Vagina (tissue), 2 donors: Measurements from ENCODE around the gene OTP. TPM values are rescaled to one million over a fixed set of nuclear protein-coding genes. Genes with fewer than 3 reads are reported as not detected.

Experiments
- DNase-seq, 2 donors: peaks; one replicate each; pipeline ENCODE4 v3.0.0-alpha.2; 2017; ENCODE audit errors: extremely low spot score in 2 of 2
- H3K27ac ChIP-seq: fragments of 200-600 bp; sonication (generic); one replicate; pipeline ENCODE4 v1.5.1; 2019
- H3K27me3 ChIP-seq: fragments of 200-600 bp; sonication (generic); one replicate; pipeline ENCODE4 v1.5.1; 2019
- H3K36me3 ChIP-seq, 2 donors: fragments of 200-600 bp; sonication (generic); one replicate each; pipeline ENCODE4 v1.5.1; 2017 to 2019
- H3K4me1 ChIP-seq: fragments of 200-600 bp; sonication (generic); one replicate; pipeline ENCODE4 v1.5.1; 2019
- H3K4me3 ChIP-seq, 2 donors: fragments of 200-600 bp; sonication (generic); 1 replicate in 1 of 2; 2 replicates in 1 of 2; pipeline ENCODE4 v1.5.1; 2016 to 2019
- H3K9me3 ChIP-seq: fragments of 200-600 bp; sonication (generic); one replicate; pipeline ENCODE4 v1.5.1; 2019
- POLR2A ChIP-seq, 2 donors: fragments of 450-650 bp; IDR thresholded peaks; one replicate each; pipeline ENCODE4 v1.6.1; 2017; ENCODE audit warnings: antibody characterized with exemption in 2 of 2, mild to moderate bottlenecking in 2 of 2, moderate library complexity in 2 of 2
- POLR2AphosphoS5 ChIP-seq, 2 donors: sonication (generic); formaldehyde crosslinking; IDR thresholded peaks; one replicate each; pipeline ENCODE4 v1.9.0; 2017; ENCODE audit warnings: antibody characterized with exemption in 2 of 2, mild to moderate bottlenecking in 2 of 2, low read depth in 1 of 2; ENCODE audit not compliant: insufficient read depth in 1 of 2
- intact Hi-C: fragments of 100-400 bp; cut with DNase I; formaldehyde crosslinking; loops from one replicate; pipeline ENCODE4 v1.15.1; 2023
- total RNA-seq: library from RNA; depleted of rRNA; stranded (reverse); fragments of >200 nt; gene quantifications from one replicate; pipeline ENCODE4 v1.2.3, GENCODE V29; 2016
- TF ChIP-seq, protein P1 (sequence below), 3 experiments: fragments of 450-650 bp in 2 of 3; fragments of 200-600 bp in 1 of 3; sonication (generic) in 1 of 3; IDR thresholded peaks; one replicate each; pipeline ENCODE4 v1.5.1; 2017 to 2019; ENCODE audit warnings: antibody characterized with exemption in 3 of 3, mild to moderate bottlenecking in 2 of 3, moderate library complexity in 2 of 3

Gene OTP
- total RNA-seq, 1 donor from 2014 or later = not detected

DNA sequence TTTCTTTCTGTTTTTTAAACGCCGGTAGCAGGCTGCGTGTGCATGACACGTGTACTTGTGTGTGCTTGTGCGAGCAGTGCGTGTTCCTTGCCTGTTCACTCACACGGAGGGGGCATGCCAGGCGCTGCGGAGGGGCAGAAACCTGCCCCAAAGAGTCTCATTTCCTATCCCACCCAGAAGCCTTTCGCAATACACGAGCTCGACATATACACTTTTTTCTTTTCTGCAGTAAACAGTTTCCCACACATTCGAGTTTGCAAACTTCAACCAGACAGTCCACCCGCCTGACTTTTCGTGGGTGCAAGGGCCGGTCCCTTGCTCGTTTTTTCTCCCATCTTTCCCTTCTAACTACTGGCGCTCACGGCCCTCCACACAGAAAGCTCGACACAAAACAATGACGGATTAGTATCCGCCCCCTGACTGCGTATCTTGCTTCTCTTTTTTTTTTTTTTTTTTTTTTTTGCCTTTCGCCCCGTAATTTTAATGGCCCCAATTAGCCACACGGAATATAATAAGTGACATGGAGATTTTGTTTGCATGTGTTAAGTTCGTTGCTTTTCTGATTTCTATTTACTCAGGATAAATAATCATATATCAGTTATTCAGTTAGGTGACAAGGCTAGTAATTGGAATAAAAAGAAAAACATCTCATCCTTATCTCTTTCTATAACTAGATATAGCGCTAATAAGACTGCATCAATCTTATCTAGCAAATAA is 5.3 kb upstream of the OTP start:
- H3K4me3 ChIP-seq = no peak overlapping the region
- no peak overlapping the region for H3K27ac ChIP-seq
- no peaks in the 10 kb centered on the region for H3K9me3 ChIP-seq
- peaks cover 15% of the 10 kb centered on the region for H3K4me1 ChIP-seq
- H3K36me3 ChIP-seq = no peaks in the 10 kb centered on the region
- TF ChIP-seq POLR2A (IDR thresholded peaks at IDR 0.05) (no peak), POLR2AphosphoS5 (IDR thresholded peaks at IDR 0.05; ENCODE audit: insufficient read depth in 1 of 2, low read depth in 1 of 2) (no peak)
- TF ChIP-seq, protein P1, sequence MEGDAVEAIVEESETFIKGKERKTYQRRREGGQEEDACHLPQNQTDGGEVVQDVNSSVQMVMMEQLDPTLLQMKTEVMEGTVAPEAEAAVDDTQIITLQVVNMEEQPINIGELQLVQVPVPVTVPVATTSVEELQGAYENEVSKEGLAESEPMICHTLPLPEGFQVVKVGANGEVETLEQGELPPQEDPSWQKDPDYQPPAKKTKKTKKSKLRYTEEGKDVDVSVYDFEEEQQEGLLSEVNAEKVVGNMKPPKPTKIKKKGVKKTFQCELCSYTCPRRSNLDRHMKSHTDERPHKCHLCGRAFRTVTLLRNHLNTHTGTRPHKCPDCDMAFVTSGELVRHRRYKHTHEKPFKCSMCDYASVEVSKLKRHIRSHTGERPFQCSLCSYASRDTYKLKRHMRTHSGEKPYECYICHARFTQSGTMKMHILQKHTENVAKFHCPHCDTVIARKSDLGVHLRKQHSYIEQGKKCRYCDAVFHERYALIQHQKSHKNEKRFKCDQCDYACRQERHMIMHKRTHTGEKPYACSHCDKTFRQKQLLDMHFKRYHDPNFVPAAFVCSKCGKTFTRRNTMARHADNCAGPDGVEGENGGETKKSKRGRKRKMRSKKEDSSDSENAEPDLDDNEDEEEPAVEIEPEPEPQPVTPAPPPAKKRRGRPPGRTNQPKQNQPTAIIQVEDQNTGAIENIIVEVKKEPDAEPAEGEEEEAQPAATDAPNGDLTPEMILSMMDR (IDR thresholded peaks at IDR 0.05) = no peak
- peaks cover 24% of the 10 kb centered on the region for H3K27me3 ChIP-seq
- no peak for DNase-seq
- intact Hi-C loops = no loop called here

DNA sequence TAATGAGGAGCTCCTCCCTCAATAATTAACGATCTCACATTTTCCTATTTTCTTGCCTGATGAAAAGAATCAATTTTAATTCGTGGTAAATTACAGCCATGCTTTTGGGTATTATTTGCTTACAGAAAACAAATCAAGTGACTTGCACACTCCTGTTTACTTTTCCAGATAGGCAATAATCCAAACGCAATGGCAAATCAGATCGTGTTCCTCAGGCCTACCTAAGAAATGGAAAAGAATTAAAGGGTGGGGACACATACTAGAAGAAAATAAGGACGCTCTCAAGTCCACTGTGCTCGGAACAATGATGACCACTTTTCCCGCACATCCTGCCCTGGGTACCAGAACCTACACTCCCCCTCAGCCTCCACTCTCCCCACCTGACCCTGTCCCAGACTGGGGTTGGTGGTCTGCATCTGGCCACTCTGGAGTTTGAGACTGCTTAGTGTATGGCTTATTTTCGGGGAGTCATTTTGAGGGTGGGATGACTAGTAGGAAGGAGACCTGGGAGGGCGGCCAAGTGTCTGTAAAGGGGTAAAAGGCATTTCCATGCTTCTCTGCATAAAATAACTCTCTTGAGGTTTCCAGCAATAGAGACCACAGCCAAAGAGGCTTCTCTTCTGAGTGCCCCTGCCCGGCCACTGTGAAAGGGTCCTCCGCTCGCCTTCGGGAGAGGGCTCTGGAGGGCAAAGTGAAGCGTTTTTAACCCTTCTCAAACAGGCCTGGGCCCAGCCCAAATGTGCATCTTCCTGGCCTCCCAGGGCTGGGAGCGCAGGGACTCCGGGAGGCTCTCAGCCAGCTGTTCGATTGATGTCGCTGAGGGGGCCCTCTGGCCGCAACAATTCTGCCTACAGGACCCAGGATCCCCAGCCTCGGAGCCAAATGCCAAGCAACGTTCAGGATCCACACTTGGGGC is 4.5 kb upstream of the OTP start:
- intact Hi-C loops = no loop called here
- no peak for DNase-seq
- peaks cover 29% of the 10 kb centered on the region for H3K27me3 ChIP-seq
- peaks cover 15% of the 10 kb centered on the region for H3K4me1 ChIP-seq
- TF ChIP-seq POLR2AphosphoS5 (IDR thresholded peaks at IDR 0.05; ENCODE audit: insufficient read depth in 1 of 2, low read depth in 1 of 2) (no peak), POLR2A (IDR thresholded peaks at IDR 0.05) (no peak)
- TF ChIP-seq, protein P1 (IDR thresholded peaks at IDR 0.05) = no peak
- no peaks in the 10 kb centered on the region for H3K9me3 ChIP-seq
- H3K4me3 ChIP-seq = no peak overlapping the region
- no peak overlapping the region for H3K27ac ChIP-seq
- H3K36me3 ChIP-seq = no peaks in the 10 kb centered on the region

DNA sequence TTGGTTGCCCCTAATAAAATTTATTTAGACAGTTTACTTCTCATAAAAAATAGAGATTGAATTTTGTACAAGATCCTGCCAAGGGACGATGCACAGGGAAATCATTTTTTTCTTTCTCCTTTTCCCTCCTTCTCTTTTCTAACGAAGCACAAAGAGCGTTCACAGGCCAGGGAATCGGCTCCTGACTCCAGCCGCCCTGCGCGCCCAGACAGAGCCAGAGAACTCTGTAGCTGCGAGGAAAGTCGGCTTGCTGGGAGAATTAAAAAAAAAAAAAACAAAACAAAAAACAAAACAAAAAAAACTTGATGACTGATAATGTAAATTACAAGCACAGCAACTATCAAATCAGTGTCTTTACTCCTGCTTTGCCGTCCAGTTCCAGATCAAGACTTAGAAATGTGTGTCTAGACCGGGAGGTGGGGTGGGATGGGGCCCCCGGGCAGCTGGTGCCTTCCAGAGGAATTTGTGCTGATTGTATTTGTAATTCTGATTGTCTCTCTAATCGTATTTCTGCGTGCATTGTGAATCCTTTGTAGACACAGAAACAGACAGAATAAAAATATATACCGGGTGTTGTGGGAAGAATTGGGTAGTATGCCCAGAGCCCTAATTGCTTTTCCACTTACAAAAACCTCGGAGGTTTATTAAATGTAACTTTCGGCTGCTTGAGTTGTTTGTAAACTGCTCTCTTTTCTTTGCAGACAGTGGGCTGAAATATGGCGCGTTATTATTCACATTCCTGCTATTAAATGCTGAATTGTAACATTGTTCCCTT is 3.6 kb upstream of the OTP start:
- Histone ChIP-seq H3K9me3 (no peaks in the 10 kb centered on the region), H3K36me3 (no peaks in the 10 kb centered on the region), H3K4me1 (peaks cover 22% of the 10 kb centered on the region), H3K27me3 (peaks cover 33% of the 10 kb centered on the region), H3K27ac (no peak overlapping the region), H3K4me3 (no peak overlapping the region)
- intact Hi-C loops = no loop called here
- no peak for TF ChIP-seq POLR2AphosphoS5 (IDR thresholded peaks at IDR 0.05; ENCODE audit: insufficient read depth in 1 of 2, low read depth in 1 of 2)
- no peak for TF ChIP-seq POLR2A (IDR thresholded peaks at IDR 0.05)
- TF ChIP-seq, protein P1 (IDR thresholded peaks at IDR 0.05) = no peak
- no peak for DNase-seq

DNA sequence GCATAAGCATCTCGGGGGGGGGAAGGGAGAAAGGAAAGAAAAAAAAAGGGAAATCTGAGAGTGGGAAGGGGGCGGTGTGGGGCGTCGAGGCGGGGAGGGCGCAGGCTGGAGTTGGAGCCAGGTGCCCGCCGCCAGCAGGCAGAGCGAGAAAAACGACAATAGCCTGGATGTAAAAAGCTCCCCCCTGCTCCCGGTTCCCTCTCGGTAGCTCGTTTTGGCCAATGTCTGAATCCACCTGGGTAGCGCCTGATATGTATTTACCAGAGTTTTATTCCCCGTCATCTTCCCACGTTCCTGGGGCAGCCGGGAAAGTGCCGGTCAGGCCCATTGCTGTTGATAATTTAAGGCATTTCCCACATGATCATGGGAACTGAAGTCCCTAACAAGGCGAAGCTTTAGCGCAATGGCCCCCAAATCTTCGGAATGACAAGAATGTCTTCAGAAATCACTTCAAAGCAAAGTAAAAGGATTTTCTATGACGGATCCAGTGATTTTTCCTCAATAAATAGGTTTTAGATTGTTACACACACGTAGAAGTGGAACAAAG is 3.0 kb upstream of the OTP start:
- Histone ChIP-seq H3K9me3 (no peaks in the 10 kb centered on the region), H3K4me1 (peaks cover 29% of the 10 kb centered on the region), H3K36me3 (no peaks in the 10 kb centered on the region), H3K27me3 (peaks cover 33% of the 10 kb centered on the region), H3K27ac (no peak overlapping the region), H3K4me3 (no peak overlapping the region)
- TF ChIP-seq, protein P1 (IDR thresholded peaks at IDR 0.05) = no peak
- TF ChIP-seq POLR2A (IDR thresholded peaks at IDR 0.05) = no peak
- no peak for TF ChIP-seq POLR2AphosphoS5 (IDR thresholded peaks at IDR 0.05; ENCODE audit: insufficient read depth in 1 of 2, low read depth in 1 of 2)
- intact Hi-C loops = no loop called here
- DNase-seq = no peak
